ENCODE results near the gene ZDHHC14. TPM values are rescaled to one million over a fixed set of nuclear protein-coding genes. Genes with fewer than 3 reads are reported as not detected.

The ZDHHC14 gene
- total and polyA plus RNA-seq, 12 donors: 7.7 to 31.2 (median 15.2) TPM

GRCh38 chr6:157552820-157553485 is 172.0 kb downstream of the ZDHHC14 start:
- no peak overlapping the region for H3K4me3 ChIP-seq
- no peak overlapping the region for H3K27ac ChIP-seq
- H3K27me3 ChIP-seq: no peaks in the 10 kb centered on the region
- TF ChIP-seq CTCF (IDR thresholded peaks at IDR 0.05): no peak
- H3K4me1 ChIP-seq: peaks cover 0 to 29% (median 5%) of the 10 kb centered on the region in 9 donors
- intact Hi-C loops (cut with DNase I): no loop called here
- no peaks in the 10 kb centered on the region for H3K36me3 ChIP-seq
- DNase-seq (no peak), ATAC-seq (no peak)
- H3K9me3 ChIP-seq: no peaks in the 10 kb centered on the region
- 80 to 84% methylated on average over 5 of the region's 5 CpGs for WGBS, 2 donors

GRCh38 chr6:157554747-157555146 is 173.8 kb downstream of the ZDHHC14 start:
- DNase-seq (no peak), ATAC-seq (no peak)
- no peak overlapping the region for H3K4me3 ChIP-seq
- no peaks in the 10 kb centered on the region for H3K9me3 ChIP-seq
- 93 to 97% methylated on average over 2 of the region's 2 CpGs for WGBS, 2 donors
- no peak overlapping the region for H3K27ac ChIP-seq
- no peak for TF ChIP-seq CTCF (IDR thresholded peaks at IDR 0.05)
- H3K36me3 ChIP-seq: no peaks in the 10 kb centered on the region
- intact Hi-C loops (cut with DNase I): no loop called here
- peaks cover 0 to 19% (median 0%) of the 10 kb centered on the region in 9 donors for H3K4me1 ChIP-seq
- no peaks in the 10 kb centered on the region for H3K27me3 ChIP-seq

GRCh38 chr6:157555455-157556143 is 174.6 kb downstream of the ZDHHC14 start:
- H3K9me3 ChIP-seq: no peaks in the 10 kb centered on the region
- intact Hi-C loops (cut with DNase I): no loop called here
- peaks cover 0 to 8% (median 0%) of the 10 kb centered on the region in 9 donors for H3K36me3 ChIP-seq
- WGBS, 2 donors: 95 to 96% methylated on average over 16 of the region's 16 CpGs
- no peak overlapping the region for H3K27ac ChIP-seq
- H3K27me3 ChIP-seq: no peaks in the 10 kb centered on the region
- DNase-seq (no peak), ATAC-seq (no peak)
- TF ChIP-seq CTCF (IDR thresholded peaks at IDR 0.05): no peak
- no peak overlapping the region for H3K4me3 ChIP-seq
- H3K4me1 ChIP-seq: peaks cover 0 to 16% (median 0%) of the 10 kb centered on the region in 9 donors

- DNase-seq: no peak
- TF ChIP-seq CTCF (IDR thresholded peaks at IDR 0.05): no peak
- H3K9me3 ChIP-seq: no peaks in the 10 kb centered on the region
- intact Hi-C loops (cut with DNase I): no loop called here
- 90 to 92% methylated on average over 15 of the region's 15 CpGs for whole genome bisulfite sequencing, 2 donors
- peaks cover 0 to 10% (median 0%) of the 10 kb centered on the region in 9 donors for H3K4me1 ChIP-seq
- H3K36me3 ChIP-seq: peaks cover 0 to 13% (median 0%) of the 10 kb centered on the region in 9 donors
- H3K27ac ChIP-seq: no peak overlapping the region
- ATAC-seq: peak in 1 of 8 donors; percentile 9
- H3K4me3 ChIP-seq: no peak overlapping the region
- H3K27me3 ChIP-seq: no peaks in the 10 kb centered on the region
These were observed 175.2 kb downstream of the ZDHHC14 start for GRCh38 chr6:157556144-157556645.

Measured in heart right ventricle (tissue), 16 donors.